Osteoblast (primary cell): ENCODE data around the gene LHFPL2. TPM values are rescaled to one million over a fixed set of nuclear protein-coding genes. Genes with fewer than 3 reads are reported as not detected.

Experiments
- DNase-seq: peaks from one replicate; pipeline ENCODE4 v3.0.0; 2011; ENCODE audit warnings: low spot score, mixed read lengths; ENCODE audit not compliant: insufficient read length; ENCODE audit errors: missing footprints
- H2AFZ ChIP-seq: 2 replicates; pipeline ENCODE4 v1.6.0; 2011; ENCODE audit warnings: mild to moderate bottlenecking, low read length
- H3K27ac ChIP-seq: 2 replicates; pipeline ENCODE4 v1.5.1; 2011; ENCODE audit warnings: mild to moderate bottlenecking, low read depth, low read length, moderate library complexity
- H3K27me3 ChIP-seq: 2 replicates; pipeline ENCODE4 v1.6.0; 2012; ENCODE audit warnings: mild to moderate bottlenecking, control low read depth, inconsistent platforms, low read length, moderate library complexity; ENCODE audit not compliant: insufficient read depth
- H3K36me3 ChIP-seq: 2 replicates; pipeline ENCODE4 v1.5.1; 2011; ENCODE audit warnings: mild to moderate bottlenecking, low read length, control low read depth, moderate library complexity; ENCODE audit not compliant: insufficient read depth
- H3K4me1 ChIP-seq: 2 replicates; pipeline ENCODE4 v1.5.1; 2011; ENCODE audit warnings: mild to moderate bottlenecking, low read length, control low read depth, moderate library complexity; ENCODE audit not compliant: insufficient read depth
- H3K4me2 ChIP-seq: 2 replicates; pipeline ENCODE4 v1.6.0; 2011; ENCODE audit warnings: mild to moderate bottlenecking, low read length; ENCODE audit not compliant: insufficient read depth
- H3K4me3 ChIP-seq: fragments of 200-600 bp; sonication (generic); 3 replicates; pipeline ENCODE4 v1.5.1; 2012; ENCODE audit warnings: mild to moderate bottlenecking, low read length, inconsistent platforms; ENCODE audit not compliant: insufficient read depth
- H3K79me2 ChIP-seq: 2 replicates; pipeline ENCODE4 v1.6.0; 2012; ENCODE audit warnings: mild to moderate bottlenecking, low read length, control low read depth, inconsistent platforms; ENCODE audit not compliant: insufficient read depth
- H3K9me3 ChIP-seq: 2 replicates; pipeline ENCODE4 v1.5.1; 2011; ENCODE audit warnings: low read depth, low read length, control low read depth
- H4K20me1 ChIP-seq: 2 replicates; pipeline ENCODE4 v1.6.0; 2012; ENCODE audit warnings: mild to moderate bottlenecking, low read length, control low read depth; ENCODE audit not compliant: insufficient read depth
- total RNA-seq: library from RNA; depleted of rRNA; stranded (reverse); fragments of >200 nt; gene quantifications from 2 replicates; pipeline ENCODE4 v1.2.3, GENCODE V29; 2012
- TF ChIP-seq, protein P1 (sequence below): IDR thresholded peaks from 2 replicates; pipeline ENCODE4 v1.5.1; 2011; ENCODE audit warnings: mild to moderate bottlenecking, low read depth, low read length, moderate library complexity; ENCODE audit errors: extremely low read depth

LHFPL2 gene
- total RNA-seq, 1 donor: 64.4 TPM

GRCh38 chr5:78587081-78587774 lies 61.3 kb downstream of the LHFPL2 start:
- no peak for DNase-seq
- no peaks in the 10 kb centered on the region for H3K27me3 ChIP-seq
- TF ChIP-seq, protein P1, sequence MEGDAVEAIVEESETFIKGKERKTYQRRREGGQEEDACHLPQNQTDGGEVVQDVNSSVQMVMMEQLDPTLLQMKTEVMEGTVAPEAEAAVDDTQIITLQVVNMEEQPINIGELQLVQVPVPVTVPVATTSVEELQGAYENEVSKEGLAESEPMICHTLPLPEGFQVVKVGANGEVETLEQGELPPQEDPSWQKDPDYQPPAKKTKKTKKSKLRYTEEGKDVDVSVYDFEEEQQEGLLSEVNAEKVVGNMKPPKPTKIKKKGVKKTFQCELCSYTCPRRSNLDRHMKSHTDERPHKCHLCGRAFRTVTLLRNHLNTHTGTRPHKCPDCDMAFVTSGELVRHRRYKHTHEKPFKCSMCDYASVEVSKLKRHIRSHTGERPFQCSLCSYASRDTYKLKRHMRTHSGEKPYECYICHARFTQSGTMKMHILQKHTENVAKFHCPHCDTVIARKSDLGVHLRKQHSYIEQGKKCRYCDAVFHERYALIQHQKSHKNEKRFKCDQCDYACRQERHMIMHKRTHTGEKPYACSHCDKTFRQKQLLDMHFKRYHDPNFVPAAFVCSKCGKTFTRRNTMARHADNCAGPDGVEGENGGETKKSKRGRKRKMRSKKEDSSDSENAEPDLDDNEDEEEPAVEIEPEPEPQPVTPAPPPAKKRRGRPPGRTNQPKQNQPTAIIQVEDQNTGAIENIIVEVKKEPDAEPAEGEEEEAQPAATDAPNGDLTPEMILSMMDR: no peak
- no peak overlapping the region for H3K4me3 ChIP-seq
- H3K4me1 ChIP-seq: peaks cover 42% of the 10 kb centered on the region
- H3K9me3 ChIP-seq: no peaks in the 10 kb centered on the region
- H3K4me2 ChIP-seq: peak overlapping the region; percentile 3
- peak overlapping the region; percentile 91 for H3K27ac ChIP-seq
- H3K36me3 ChIP-seq: no peaks in the 10 kb centered on the region
- H4K20me1 ChIP-seq: no peaks in the 10 kb centered on the region
- no peak overlapping the region for H2AFZ ChIP-seq
- H3K79me2 ChIP-seq: peaks cover 22% of the 10 kb centered on the region

DNA sequence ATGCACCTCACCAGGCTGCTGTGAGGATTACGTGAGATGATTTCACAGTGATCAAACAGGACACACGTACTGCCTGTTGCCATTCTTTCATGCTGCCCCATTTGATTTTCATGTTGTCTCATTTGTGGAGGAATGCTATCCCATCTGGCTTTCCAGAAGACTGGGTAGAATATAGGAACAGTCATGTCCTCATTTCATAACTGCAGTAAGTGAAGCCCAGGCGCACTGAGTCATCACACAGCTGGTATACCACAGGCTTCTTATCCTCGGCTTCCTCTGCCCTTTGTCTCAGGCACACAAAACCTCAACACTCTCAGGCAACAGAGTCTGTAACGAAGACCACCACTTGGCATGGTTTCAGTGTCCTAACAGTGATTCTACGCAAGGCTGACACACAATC lies 62.3 kb downstream of the LHFPL2 start:
- peaks cover 32% of the 10 kb centered on the region for H3K4me1 ChIP-seq
- no peak overlapping the region for H2AFZ ChIP-seq
- H3K27me3 ChIP-seq: no peaks in the 10 kb centered on the region
- H3K4me2 ChIP-seq: peak overlapping the region; percentile 49
- no peaks in the 10 kb centered on the region for H3K36me3 ChIP-seq
- H3K4me3 ChIP-seq: no peak overlapping the region
- TF ChIP-seq, protein P1: no peak
- DNase-seq: peak; percentile 94
- no peaks in the 10 kb centered on the region for H3K9me3 ChIP-seq
- no peaks in the 10 kb centered on the region for H4K20me1 ChIP-seq
- H3K27ac ChIP-seq: peak overlapping the region; percentile 91
- peaks cover 13% of the 10 kb centered on the region for H3K79me2 ChIP-seq

DNA sequence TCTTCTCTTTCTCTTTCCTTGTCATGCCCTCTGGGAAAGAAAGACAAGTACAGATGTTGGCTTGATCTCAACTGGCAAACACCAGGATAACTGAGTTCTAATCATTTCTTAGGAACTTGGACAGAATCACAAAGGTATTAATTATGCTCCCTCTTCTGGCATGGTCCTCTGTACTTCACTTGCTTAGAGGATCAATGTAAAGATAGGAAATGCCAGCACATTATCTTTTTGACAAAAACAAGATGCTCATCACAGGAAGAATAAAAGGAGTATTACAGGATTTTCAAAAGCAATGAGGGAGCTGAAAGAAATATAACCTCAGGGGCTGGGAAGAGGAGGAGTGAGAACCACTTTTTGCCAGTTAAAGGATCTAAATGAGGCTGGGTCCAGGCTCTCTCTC lies 70.6 kb downstream of the LHFPL2 start:
- H3K4me1 ChIP-seq: peaks cover 33% of the 10 kb centered on the region
- H3K4me2 ChIP-seq: no peak overlapping the region
- peaks cover 7% of the 10 kb centered on the region for H3K79me2 ChIP-seq
- no peak overlapping the region for H2AFZ ChIP-seq
- H3K27me3 ChIP-seq: no peaks in the 10 kb centered on the region
- H3K36me3 ChIP-seq: no peaks in the 10 kb centered on the region
- H3K9me3 ChIP-seq: no peaks in the 10 kb centered on the region
- TF ChIP-seq, protein P1: no peak
- no peaks in the 10 kb centered on the region for H4K20me1 ChIP-seq
- H3K4me3 ChIP-seq: no peak overlapping the region
- peak overlapping the region; percentile 74 for H3K27ac ChIP-seq
- no peak for DNase-seq

- Histone ChIP-seq H2AFZ (peak overlapping the region; percentile 2), H3K27me3 (no peaks in the 10 kb centered on the region), H4K20me1 (no peaks in the 10 kb centered on the region), H3K4me2 (peak overlapping the region; percentile 8), H3K4me1 (peaks cover 33% of the 10 kb centered on the region), H3K9me3 (no peaks in the 10 kb centered on the region), H3K79me2 (peaks cover 12% of the 10 kb centered on the region), H3K4me3 (no peak overlapping the region), H3K27ac (peak overlapping the region; percentile 74), H3K36me3 (no peaks in the 10 kb centered on the region)
- TF ChIP-seq, protein P1: no peak
- no peak for DNase-seq
Measured at GRCh38 chr5:78577071-78577807, 71.3 kb downstream of the LHFPL2 start.
